ENCODE results near the gene APCDD1L.

The APCDD1L gene

GRCh38 chr20:58531657-58532056 lies 16.5 kb upstream of the APCDD1L start:
- no peak for TF ChIP-seq ZNF274 (IDR thresholded peaks at IDR 0.05; ENCODE audit: low read depth, low read length)
- no peak overlapping the region for H3K4me3 ChIP-seq (ENCODE audit: low read length)

DNA sequence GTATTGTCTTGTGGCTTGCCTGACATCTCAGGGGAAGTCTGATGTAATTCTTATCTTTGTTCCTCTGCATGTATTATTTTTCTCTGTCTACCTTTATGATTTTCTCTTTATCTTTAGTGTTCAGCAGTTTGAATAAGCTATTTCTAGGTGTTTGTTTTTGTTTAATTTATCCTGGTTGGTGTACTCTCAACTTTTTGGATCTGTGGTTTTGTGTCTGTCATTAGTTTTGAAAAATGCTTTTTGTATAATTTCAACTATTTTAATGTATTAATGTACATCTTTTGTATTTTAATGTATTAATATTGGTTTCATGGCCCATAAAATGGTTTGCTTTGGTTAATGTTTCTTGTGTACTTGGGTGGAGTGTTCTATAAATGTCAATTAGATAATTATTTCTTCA lies 15.9 kb upstream of the APCDD1L start:
- no peak for TF ChIP-seq ZNF274 (IDR thresholded peaks at IDR 0.05; ENCODE audit: low read depth, low read length)
- H3K4me3 ChIP-seq (ENCODE audit: low read length) = no peak overlapping the region

DNA sequence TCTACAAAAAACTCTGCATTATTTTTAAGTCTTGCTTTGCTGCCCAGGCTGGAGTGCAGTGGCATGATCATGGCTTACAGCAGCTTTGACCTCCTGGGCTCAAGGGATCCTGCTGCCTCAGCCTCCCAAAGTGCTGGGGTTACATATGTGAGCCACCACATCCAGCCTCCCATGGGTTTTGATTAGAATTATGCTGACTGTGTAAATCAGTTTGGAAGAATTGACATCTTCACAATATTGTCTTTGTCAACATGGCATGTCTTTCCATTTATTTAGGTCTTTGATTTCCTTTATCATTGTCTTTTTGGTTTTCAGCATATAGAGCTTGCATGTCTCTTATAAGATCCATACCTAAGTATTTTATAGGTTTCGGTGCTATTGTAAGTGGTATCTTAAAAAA lies 13.2 kb upstream of the APCDD1L start:
- H3K4me3 ChIP-seq (ENCODE audit: low read length) = no peak overlapping the region
- TF ChIP-seq ZNF274 (IDR thresholded peaks at IDR 0.05; ENCODE audit: low read depth, low read length) = no peak

GRCh38 chr20:58526411-58526810 lies 11.2 kb upstream of the APCDD1L start:
- no peak overlapping the region for H3K4me3 ChIP-seq (ENCODE audit: low read length)
- no peak for TF ChIP-seq ZNF274 (IDR thresholded peaks at IDR 0.05; ENCODE audit: low read depth, low read length)

DNA sequence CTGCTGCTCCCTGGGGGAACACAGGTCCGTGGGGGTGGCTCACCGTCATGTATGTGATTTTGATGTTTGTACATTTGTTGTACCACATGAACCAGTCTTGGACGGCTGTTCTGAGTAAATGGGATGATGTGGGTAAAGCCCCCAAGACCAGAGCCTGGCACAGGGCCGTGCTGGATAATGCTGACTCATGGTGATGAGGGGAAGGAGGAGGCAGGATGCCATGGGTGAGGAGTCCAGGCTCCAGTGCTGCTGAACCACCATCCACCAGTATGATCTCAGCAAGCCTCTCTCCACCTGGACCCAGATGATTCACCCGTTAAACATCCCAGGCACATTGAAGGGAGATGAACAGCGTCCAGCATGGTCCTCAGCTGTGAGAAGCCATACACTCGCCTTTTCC lies 9.6 kb upstream of the APCDD1L start:
- no peak for TF ChIP-seq ZNF274 (IDR thresholded peaks at IDR 0.05; ENCODE audit: low read depth, low read length)
- no peak overlapping the region for H3K4me3 ChIP-seq (ENCODE audit: low read length)

GRCh38 chr20:58523971-58524315 lies 8.7 kb upstream of the APCDD1L start:
- H3K4me3 ChIP-seq (ENCODE audit: low read length) = no peak overlapping the region
- no peak for TF ChIP-seq ZNF274 (IDR thresholded peaks at IDR 0.05; ENCODE audit: low read depth, low read length)

- no peak overlapping the region for H3K4me3 ChIP-seq (ENCODE audit: low read length)
- TF ChIP-seq ZNF274 (IDR thresholded peaks at IDR 0.05; ENCODE audit: low read depth, low read length) = no peak
Observed at GRCh38 chr20:58523072-58523970, 8.1 kb upstream of the APCDD1L start.

DNA sequence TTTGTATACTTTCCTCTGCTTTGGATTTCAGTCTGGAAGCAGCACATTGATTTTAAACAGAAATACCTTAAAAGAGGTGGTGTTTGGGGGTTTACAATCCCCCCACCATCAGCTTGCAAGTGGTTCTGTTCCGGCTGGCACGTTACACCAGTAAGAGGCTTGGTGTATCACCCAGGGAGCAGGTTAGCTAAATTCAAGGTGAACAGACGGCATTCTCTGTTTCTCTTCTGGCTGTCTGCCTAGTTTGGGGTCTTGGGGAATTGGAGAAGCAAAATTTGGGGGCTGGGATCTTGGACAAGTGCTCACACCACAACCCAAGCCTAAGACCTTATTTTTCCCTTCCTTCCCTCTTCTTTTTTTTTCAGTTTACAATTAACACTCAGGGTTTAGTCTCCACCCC lies 7.5 kb upstream of the APCDD1L start:
- no peak overlapping the region for H3K4me3 ChIP-seq (ENCODE audit: low read length)
- TF ChIP-seq ZNF274 (IDR thresholded peaks at IDR 0.05; ENCODE audit: low read depth, low read length) = no peak

GRCh38 chr20:58521763-58522162 lies 6.6 kb upstream of the APCDD1L start:
- H3K4me3 ChIP-seq (ENCODE audit: low read length) = no peak overlapping the region
- TF ChIP-seq ZNF274 (IDR thresholded peaks at IDR 0.05; ENCODE audit: low read depth, low read length) = no peak

DNA sequence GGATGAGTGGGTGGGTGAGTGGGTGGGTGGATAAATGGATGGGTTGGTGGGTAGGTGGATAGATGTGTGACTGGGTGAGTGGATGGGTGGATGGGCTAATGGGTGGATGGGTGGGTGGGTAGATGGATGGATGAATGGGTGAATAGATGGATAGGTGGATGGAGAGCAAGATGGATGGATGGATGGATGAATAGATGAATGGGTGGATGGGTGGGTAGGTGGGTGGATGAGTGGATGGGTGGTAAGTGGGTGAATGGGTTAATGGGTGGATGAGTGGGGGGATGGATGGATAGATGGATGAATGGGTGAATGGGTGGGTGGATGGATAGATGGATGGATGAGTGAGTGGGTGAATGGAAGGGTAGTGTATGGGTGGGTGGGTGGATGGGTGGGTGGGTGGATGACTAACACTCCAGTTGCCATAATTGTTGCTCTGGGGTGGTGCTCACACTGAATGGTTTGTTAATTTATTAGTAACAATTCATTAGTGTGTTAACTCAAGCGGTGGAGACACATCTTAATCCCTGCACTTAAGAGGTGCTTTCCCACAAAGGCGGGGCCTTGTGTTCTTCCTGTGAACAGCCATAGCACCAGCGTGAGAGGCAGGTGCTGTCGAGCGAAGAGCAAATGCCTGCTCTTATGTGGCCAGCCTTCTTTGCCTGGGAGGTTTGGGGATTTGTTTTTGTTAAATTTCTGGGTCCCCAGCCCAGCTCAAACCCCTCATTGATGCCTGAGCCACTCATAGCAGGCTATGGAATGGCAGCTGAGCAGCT lies 4.9 kb upstream of the APCDD1L start:
- TF ChIP-seq ZNF274 (IDR thresholded peaks at IDR 0.05; ENCODE audit: low read depth, low read length) = no peak
- no peak overlapping the region for H3K4me3 ChIP-seq (ENCODE audit: low read length)

GRCh38 chr20:58518896-58519593 lies 3.8 kb upstream of the APCDD1L start:
- TF ChIP-seq ZNF274 (IDR thresholded peaks at IDR 0.05; ENCODE audit: low read depth, low read length) = no peak
- no peak overlapping the region for H3K4me3 ChIP-seq (ENCODE audit: low read length)

DNA sequence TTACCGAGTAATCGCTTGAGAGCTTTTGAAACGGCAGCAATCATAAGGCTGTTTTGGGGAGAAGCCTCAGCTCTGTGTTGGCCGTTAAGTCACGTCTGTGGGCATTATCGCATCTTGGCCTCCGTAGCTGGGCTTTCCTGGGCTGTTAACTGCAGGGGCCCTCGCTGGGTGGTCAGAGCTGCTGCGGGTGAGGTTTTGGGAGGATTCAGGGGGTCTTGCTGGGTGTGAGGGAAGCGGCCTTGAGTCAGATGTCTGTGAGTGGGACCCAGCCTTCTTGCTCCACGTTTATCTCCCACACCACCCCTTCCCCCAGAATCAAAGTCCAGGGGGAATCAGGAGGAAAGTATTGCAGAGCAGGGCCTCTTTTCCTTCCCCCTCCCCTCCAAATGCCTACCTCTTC lies 3.2 kb upstream of the APCDD1L start:
- no peak overlapping the region for H3K4me3 ChIP-seq (ENCODE audit: low read length)
- TF ChIP-seq ZNF274 (IDR thresholded peaks at IDR 0.05; ENCODE audit: low read depth, low read length) = no peak

- H3K4me3 ChIP-seq (ENCODE audit: low read length) = no peak overlapping the region
- no peak for TF ChIP-seq ZNF274 (IDR thresholded peaks at IDR 0.05; ENCODE audit: low read depth, low read length)
Observed at GRCh38 chr20:58514321-58515232, 622 bp downstream of the APCDD1L start.
